ENCODE results near the gene AK3.

The AK3 gene

GRCh38 chr9:4750023-4750673 lies 9.1 kb upstream of the AK3 start:
- DNase-seq (ENCODE audit: extremely low read depth in 1 of 2, low read depth in 1 of 2): no peak

- DNase-seq (ENCODE audit: extremely low read depth in 1 of 2, low read depth in 1 of 2): no peak
These were observed 7.6 kb upstream of the AK3 start for GRCh38 chr9:4748612-4749011.

- DNase-seq (ENCODE audit: extremely low read depth in 1 of 2, low read depth in 1 of 2): no peak
These were observed 5.5 kb upstream of the AK3 start for GRCh38 chr9:4746278-4747030.

GRCh38 chr9:4743131-4743875 lies 2.3 kb upstream of the AK3 start:
- no peak for DNase-seq (ENCODE audit: extremely low read depth in 1 of 2, low read depth in 1 of 2)

GRCh38 chr9:4742246-4742645 lies 1.2 kb upstream of the AK3 start:
- DNase-seq (ENCODE audit: extremely low read depth in 1 of 2, low read depth in 1 of 2): no peak

- peak in 1 of 2 donors; percentile 1 for DNase-seq (ENCODE audit: extremely low read depth in 1 of 2, low read depth in 1 of 2)
These were observed 525 bp upstream of the AK3 start for GRCh38 chr9:4741365-4742089.

- DNase-seq (ENCODE audit: extremely low read depth in 1 of 2, low read depth in 1 of 2): no peak
These were observed 689 bp downstream of the AK3 start for GRCh38 chr9:4740388-4740637.

- no peak for DNase-seq (ENCODE audit: extremely low read depth in 1 of 2, low read depth in 1 of 2)
These were observed 1.2 kb downstream of the AK3 start for GRCh38 chr9:4739587-4740387.

GRCh38 chr9:4738866-4739586 lies 2.0 kb downstream of the AK3 start:
- no peak for DNase-seq (ENCODE audit: extremely low read depth in 1 of 2, low read depth in 1 of 2)

- DNase-seq (ENCODE audit: extremely low read depth in 1 of 2, low read depth in 1 of 2): no peak
These were observed 6.9 kb downstream of the AK3 start for GRCh38 chr9:4734150-4734549.

GRCh38 chr9:4732890-4733289 lies 8.1 kb downstream of the AK3 start:
- no peak for DNase-seq (ENCODE audit: extremely low read depth in 1 of 2, low read depth in 1 of 2)

GRCh38 chr9:4727593-4727992 lies 13.4 kb downstream of the AK3 start:
- no peak for DNase-seq (ENCODE audit: extremely low read depth in 1 of 2, low read depth in 1 of 2)

GRCh38 chr9:4725706-4726442 lies 15.1 kb downstream of the AK3 start:
- DNase-seq (ENCODE audit: extremely low read depth in 1 of 2, low read depth in 1 of 2): no peak

- DNase-seq (ENCODE audit: extremely low read depth in 1 of 2, low read depth in 1 of 2): no peak
These were observed 19.3 kb downstream of the AK3 start for GRCh38 chr9:4721736-4722135.

GRCh38 chr9:4718911-4719310 lies 22.1 kb downstream of the AK3 start:
- no peak for DNase-seq (ENCODE audit: extremely low read depth in 1 of 2, low read depth in 1 of 2)

- no peak for DNase-seq (ENCODE audit: extremely low read depth in 1 of 2, low read depth in 1 of 2)
These were observed 23.2 kb downstream of the AK3 start for GRCh38 chr9:4717815-4718214.

GRCh38 chr9:4716163-4716562 lies 24.8 kb downstream of the AK3 start:
- DNase-seq (ENCODE audit: extremely low read depth in 1 of 2, low read depth in 1 of 2): no peak

- DNase-seq (ENCODE audit: extremely low read depth in 1 of 2, low read depth in 1 of 2): no peak
These were observed 26.6 kb downstream of the AK3 start for GRCh38 chr9:4714266-4715016.

GRCh38 chr9:4713849-4714248 lies 27.2 kb downstream of the AK3 start:
- DNase-seq (ENCODE audit: extremely low read depth in 1 of 2, low read depth in 1 of 2): no peak
